ENCODE data around the gene PANK4.

The PANK4 gene

GRCh38 chr1:2476061-2476999 lies 50.1 kb downstream of the PANK4 start, which contains the start of gene PLCH2:
PLCH2 (plus strand) TSS chr1:2476289; CDS start chr1:2476589, 300 bp downstream.
- DNase-seq (ENCODE audit: low read depth), result no peak

GRCh38 chr1:2475571-2475970 lies 50.8 kb downstream of the PANK4 start:
- DNase-seq (ENCODE audit: low read depth), result no peak

GRCh38 chr1:2474933-2475371 lies 51.4 kb downstream of the PANK4 start:
- no peak for DNase-seq (ENCODE audit: low read depth)

GRCh38 chr1:2474104-2474844 lies 52.1 kb downstream of the PANK4 start:
- DNase-seq (ENCODE audit: low read depth), result no peak

GRCh38 chr1:2473198-2473597 lies 53.2 kb downstream of the PANK4 start:
- no peak for DNase-seq (ENCODE audit: low read depth)

GRCh38 chr1:2472561-2473177 lies 53.7 kb downstream of the PANK4 start:
- no peak for DNase-seq (ENCODE audit: low read depth)

- no peak for DNase-seq (ENCODE audit: low read depth)
These were observed 54.3 kb downstream of the PANK4 start for GRCh38 chr1:2472109-2472508.

GRCh38 chr1:2471587-2472001 lies 54.8 kb downstream of the PANK4 start:
- no peak for DNase-seq (ENCODE audit: low read depth)

GRCh38 chr1:2471159-2471471 lies 55.3 kb downstream of the PANK4 start:
- DNase-seq (ENCODE audit: low read depth), result no peak

- DNase-seq (ENCODE audit: low read depth), result no peak
These were observed 55.9 kb downstream of the PANK4 start for GRCh38 chr1:2470290-2471158.

GRCh38 chr1:2469103-2469940 lies 57.1 kb downstream of the PANK4 start:
- no peak for DNase-seq (ENCODE audit: low read depth)

- no peak for DNase-seq (ENCODE audit: low read depth)
These were observed 57.9 kb downstream of the PANK4 start for GRCh38 chr1:2468540-2468939.

- DNase-seq (ENCODE audit: low read depth), result no peak
These were observed 58.3 kb downstream of the PANK4 start for GRCh38 chr1:2468041-2468472.

GRCh38 chr1:2466958-2467554 lies 59.3 kb downstream of the PANK4 start:
- DNase-seq (ENCODE audit: low read depth), result peak; percentile 33

- DNase-seq (ENCODE audit: low read depth), result no peak
These were observed 60.1 kb downstream of the PANK4 start for GRCh38 chr1:2466270-2466665.

- DNase-seq (ENCODE audit: low read depth), result no peak
These were observed 60.8 kb downstream of the PANK4 start for GRCh38 chr1:2465371-2466269.

GRCh38 chr1:2463396-2463795 lies 63.0 kb downstream of the PANK4 start:
- no peak for DNase-seq (ENCODE audit: low read depth)

- DNase-seq (ENCODE audit: low read depth), result no peak
These were observed 63.6 kb downstream of the PANK4 start for GRCh38 chr1:2462819-2463218.
